ENCODE results near the gene TEK. TPM values are rescaled to one million over a fixed set of nuclear protein-coding genes. Genes with fewer than 3 reads are reported as not detected.

Gene TEK
- total and polyA plus RNA-seq, 2 experiments from 2014 or later = 1.9 to 9.4 TPM

GRCh38 chr9:27065288-27065687, 43.7 kb upstream of the TEK start:
- no peak overlapping the region for H3K4me2 ChIP-seq
- no peaks in the 10 kb centered on the region for H3K27me3 ChIP-seq (ENCODE audit: insufficient read depth)
- Mint-ChIP-seq H3K9me3 (no peaks in the 10 kb centered on the region), H3K27ac (no peak overlapping the region), H3K4me1 (peaks cover 3% of the 10 kb centered on the region; the same call in 1 of the 3 replicates), H3K27me3 (ENCODE audit: insufficient read depth, low read depth, poor library complexity) (no peaks in the 10 kb centered on the region), H3K4me3 (no peak overlapping the region), H3K36me3 (ENCODE audit: low read depth) (no peaks in the 10 kb centered on the region)
- H3K9me2 ChIP-seq (ENCODE audit: insufficient read depth) = no peaks in the 10 kb centered on the region
- no peaks in the 10 kb centered on the region for H4K20me1 ChIP-seq (replicated peaks; ENCODE audit: insufficient read depth)
- no peak for ATAC-seq
- H3K4me1 ChIP-seq (ENCODE audit: insufficient read depth) = no peaks in the 10 kb centered on the region
- no peaks in the 10 kb centered on the region for H3K79me2 ChIP-seq (replicated peaks; ENCODE audit: insufficient read depth)
- no peak overlapping the region for H3K27ac ChIP-seq (ENCODE audit: low read depth)
- no peak overlapping the region for H3K4me3 ChIP-seq
- H3F3A ChIP-seq (replicated peaks; ENCODE audit: low read depth) = no peaks in the 10 kb centered on the region
- no peak overlapping the region for H2AFZ ChIP-seq
- TF ChIP-seq, protein P1, sequence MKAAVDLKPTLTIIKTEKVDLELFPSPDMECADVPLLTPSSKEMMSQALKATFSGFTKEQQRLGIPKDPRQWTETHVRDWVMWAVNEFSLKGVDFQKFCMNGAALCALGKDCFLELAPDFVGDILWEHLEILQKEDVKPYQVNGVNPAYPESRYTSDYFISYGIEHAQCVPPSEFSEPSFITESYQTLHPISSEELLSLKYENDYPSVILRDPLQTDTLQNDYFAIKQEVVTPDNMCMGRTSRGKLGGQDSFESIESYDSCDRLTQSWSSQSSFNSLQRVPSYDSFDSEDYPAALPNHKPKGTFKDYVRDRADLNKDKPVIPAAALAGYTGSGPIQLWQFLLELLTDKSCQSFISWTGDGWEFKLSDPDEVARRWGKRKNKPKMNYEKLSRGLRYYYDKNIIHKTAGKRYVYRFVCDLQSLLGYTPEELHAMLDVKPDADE (IDR thresholded peaks at IDR 0.05) = no peak
- H3K36me3 ChIP-seq (ENCODE audit: insufficient read depth) = no peaks in the 10 kb centered on the region
- no peak for DNase-seq (ENCODE audit: low spot score)

GRCh38 chr9:27073841-27074728, 34.9 kb upstream of the TEK start:
- H3K4me1 ChIP-seq (ENCODE audit: insufficient read depth) = no peaks in the 10 kb centered on the region
- no peak for TF ChIP-seq EZH2 (IDR thresholded peaks at IDR 0.05; ENCODE audit: low read depth, unreplicated experiment)
- TF ChIP-seq ZNF331 (CRISPR knock-in tag; IDR thresholded peaks at IDR 0.05; ENCODE audit: low read depth) = no peak
- TF ChIP-seq CREB1 (CRISPR knock-in tag; IDR thresholded peaks at IDR 0.05; ENCODE audit: low read depth) = no peak
- TF ChIP-seq, protein P2, sequence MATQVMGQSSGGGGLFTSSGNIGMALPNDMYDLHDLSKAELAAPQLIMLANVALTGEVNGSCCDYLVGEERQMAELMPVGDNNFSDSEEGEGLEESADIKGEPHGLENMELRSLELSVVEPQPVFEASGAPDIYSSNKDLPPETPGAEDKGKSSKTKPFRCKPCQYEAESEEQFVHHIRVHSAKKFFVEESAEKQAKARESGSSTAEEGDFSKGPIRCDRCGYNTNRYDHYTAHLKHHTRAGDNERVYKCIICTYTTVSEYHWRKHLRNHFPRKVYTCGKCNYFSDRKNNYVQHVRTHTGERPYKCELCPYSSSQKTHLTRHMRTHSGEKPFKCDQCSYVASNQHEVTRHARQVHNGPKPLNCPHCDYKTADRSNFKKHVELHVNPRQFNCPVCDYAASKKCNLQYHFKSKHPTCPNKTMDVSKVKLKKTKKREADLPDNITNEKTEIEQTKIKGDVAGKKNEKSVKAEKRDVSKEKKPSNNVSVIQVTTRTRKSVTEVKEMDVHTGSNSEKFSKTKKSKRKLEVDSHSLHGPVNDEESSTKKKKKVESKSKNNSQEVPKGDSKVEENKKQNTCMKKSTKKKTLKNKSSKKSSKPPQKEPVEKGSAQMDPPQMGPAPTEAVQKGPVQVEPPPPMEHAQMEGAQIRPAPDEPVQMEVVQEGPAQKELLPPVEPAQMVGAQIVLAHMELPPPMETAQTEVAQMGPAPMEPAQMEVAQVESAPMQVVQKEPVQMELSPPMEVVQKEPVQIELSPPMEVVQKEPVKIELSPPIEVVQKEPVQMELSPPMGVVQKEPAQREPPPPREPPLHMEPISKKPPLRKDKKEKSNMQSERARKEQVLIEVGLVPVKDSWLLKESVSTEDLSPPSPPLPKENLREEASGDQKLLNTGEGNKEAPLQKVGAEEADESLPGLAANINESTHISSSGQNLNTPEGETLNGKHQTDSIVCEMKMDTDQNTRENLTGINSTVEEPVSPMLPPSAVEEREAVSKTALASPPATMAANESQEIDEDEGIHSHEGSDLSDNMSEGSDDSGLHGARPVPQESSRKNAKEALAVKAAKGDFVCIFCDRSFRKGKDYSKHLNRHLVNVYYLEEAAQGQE (IDR thresholded peaks at IDR 0.05; ENCODE audit: unreplicated experiment) = no peak
- TF ChIP-seq NANOG (IDR thresholded peaks at IDR 0.05; ENCODE audit: borderline replicate concordance) = no peak
- TF ChIP-seq STAT1 (IDR thresholded peaks at IDR 0.05; ENCODE audit: unreplicated experiment) = no peak
- no peak for TF ChIP-seq JUNB (IDR thresholded peaks at IDR 0.05; ENCODE audit: unreplicated experiment)
- TF ChIP-seq POLR2AphosphoS5 (IDR thresholded peaks at IDR 0.05; ENCODE audit: low read depth) = no peak
- no peak for TF ChIP-seq ZNF462 (CRISPR knock-in tag; IDR thresholded peaks at IDR 0.05)

More at GRCh38 chr9:27073841-27074728, 34.9 kb upstream of the TEK start:
- H3K4me2 ChIP-seq = no peak overlapping the region
- no peaks in the 10 kb centered on the region for H4K20me1 ChIP-seq (replicated peaks; ENCODE audit: insufficient read depth)
- H3K27me3 ChIP-seq (ENCODE audit: insufficient read depth) = no peaks in the 10 kb centered on the region
- H3K4me3 Mint-ChIP-seq = no peak overlapping the region
- peaks cover 4% of the 10 kb centered on the region; the same call in 1 of the 2 replicates for H3K9me2 ChIP-seq (ENCODE audit: insufficient read depth)
- no peaks in the 10 kb centered on the region for H3F3A ChIP-seq (replicated peaks; ENCODE audit: low read depth)
- no peaks in the 10 kb centered on the region for H3K79me2 ChIP-seq (replicated peaks; ENCODE audit: insufficient read depth)
- no peaks in the 10 kb centered on the region for H3K36me3 Mint-ChIP-seq (ENCODE audit: low read depth)
- DNase-seq (ENCODE audit: low spot score) (no peak), ATAC-seq (no peak)
- no peaks in the 10 kb centered on the region; the same call in 2 of the 3 replicates for H3K9me3 Mint-ChIP-seq
- H3K36me3 ChIP-seq (ENCODE audit: insufficient read depth) = no peaks in the 10 kb centered on the region
- H3K27ac ChIP-seq (ENCODE audit: low read depth) = no peak overlapping the region
- no peak overlapping the region; the same call in 1 of the 2 replicates for H3K27ac Mint-ChIP-seq
- peaks cover 8% of the 10 kb centered on the region; the same call in 2 of the 3 replicates for H3K4me1 Mint-ChIP-seq
- no peak overlapping the region for H3K4me3 ChIP-seq
- H3K27me3 Mint-ChIP-seq (ENCODE audit: insufficient read depth, low read depth, poor library complexity) = peaks cover 4% of the 10 kb centered on the region
- H2AFZ ChIP-seq = no peak overlapping the region

Measured in GM23338 (cell line).